Fibroblast of peridontal ligament (primary cell): Measurements from ENCODE around the gene DCDC2B.

Experiments used
- DNase-seq: peaks from one replicate; pipeline ENCODE4 v3.0.0-alpha.2; 2010; ENCODE audit errors: extremely low read depth

DCDC2B gene

DNA sequence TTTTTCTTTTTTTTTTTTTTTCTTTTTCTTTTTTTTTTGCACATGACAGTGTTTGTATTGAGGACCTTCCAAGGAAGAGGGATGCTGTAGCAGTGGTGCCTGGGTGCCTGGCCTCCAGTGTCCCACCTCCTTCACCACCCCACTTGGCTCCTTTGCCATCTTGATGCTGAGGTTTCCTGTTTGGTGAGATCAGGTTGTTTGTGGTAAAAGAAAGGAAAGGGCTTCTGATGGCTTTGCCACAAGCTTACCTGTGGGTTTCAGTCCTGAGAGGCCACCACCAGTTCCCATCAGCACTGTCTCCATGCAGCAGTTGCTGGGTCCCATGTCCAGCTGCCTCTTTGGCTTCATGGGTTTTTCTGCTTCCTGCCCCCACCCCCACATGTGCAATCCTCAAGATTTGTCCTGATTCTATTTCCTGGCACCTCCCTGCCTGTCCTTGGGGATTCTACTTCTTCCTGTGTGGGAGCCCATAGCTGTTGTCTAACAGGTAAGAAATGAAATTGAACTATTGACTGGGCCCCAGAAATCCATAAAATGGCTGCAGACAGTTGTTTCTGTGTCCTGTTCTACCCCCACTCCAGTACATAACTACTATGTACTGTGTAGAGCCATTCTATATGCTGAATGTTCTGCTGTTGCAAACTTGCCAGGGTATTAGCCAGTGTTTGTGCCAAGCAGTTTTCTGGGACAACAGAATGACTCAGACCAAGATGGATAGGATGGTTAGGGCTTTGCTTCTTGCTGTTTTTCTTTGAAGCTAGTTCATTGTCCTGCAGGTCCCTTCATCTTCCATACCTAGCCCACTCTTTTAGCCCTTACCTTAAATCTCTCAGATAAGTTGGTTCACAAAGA lies 12.7 kb upstream of the DCDC2B start:
- DNase-seq, result peak; percentile 28

DNA sequence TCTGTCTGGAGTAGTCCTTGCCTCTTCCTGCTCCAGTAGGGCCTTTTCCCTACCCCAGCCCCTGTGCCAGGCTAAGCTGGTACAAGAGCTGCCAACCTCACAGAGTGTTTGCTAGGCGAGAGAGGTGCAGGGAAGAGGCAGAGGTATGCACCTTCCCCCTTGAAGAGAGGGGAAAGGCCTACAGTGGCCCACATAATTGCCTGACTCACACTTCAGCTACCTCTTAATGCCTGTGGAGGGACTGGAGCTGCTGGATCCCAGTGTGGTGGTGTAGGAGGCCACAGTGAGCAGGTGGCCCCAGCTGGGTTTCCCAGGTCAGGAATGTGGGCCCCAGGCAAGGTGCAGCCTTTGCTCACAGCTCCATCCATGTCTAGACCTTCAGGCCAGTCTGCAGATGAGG lies 11.8 kb upstream of the DCDC2B start:
- no peak for DNase-seq

DNA sequence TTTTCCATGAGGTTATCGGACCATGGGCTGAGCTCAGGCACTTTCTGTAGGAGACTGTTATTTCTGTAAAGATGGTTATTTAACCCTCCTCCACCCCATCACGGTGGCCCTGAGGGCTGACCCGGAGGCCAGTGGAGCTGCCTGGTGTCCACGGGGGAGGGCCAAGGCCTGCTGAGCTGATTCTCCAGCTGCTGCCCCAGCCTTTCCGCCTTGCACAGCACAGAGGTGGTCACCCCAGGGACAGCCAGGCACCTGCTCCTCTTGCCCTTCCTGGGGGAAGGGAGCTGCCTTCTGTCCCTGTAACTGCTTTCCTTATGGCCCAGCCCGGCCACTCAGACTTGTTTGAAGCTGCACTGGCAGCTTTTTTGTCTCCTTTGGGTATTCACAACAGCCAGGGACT lies 11.1 kb upstream of the DCDC2B start:
- DNase-seq, result no peak

DNA sequence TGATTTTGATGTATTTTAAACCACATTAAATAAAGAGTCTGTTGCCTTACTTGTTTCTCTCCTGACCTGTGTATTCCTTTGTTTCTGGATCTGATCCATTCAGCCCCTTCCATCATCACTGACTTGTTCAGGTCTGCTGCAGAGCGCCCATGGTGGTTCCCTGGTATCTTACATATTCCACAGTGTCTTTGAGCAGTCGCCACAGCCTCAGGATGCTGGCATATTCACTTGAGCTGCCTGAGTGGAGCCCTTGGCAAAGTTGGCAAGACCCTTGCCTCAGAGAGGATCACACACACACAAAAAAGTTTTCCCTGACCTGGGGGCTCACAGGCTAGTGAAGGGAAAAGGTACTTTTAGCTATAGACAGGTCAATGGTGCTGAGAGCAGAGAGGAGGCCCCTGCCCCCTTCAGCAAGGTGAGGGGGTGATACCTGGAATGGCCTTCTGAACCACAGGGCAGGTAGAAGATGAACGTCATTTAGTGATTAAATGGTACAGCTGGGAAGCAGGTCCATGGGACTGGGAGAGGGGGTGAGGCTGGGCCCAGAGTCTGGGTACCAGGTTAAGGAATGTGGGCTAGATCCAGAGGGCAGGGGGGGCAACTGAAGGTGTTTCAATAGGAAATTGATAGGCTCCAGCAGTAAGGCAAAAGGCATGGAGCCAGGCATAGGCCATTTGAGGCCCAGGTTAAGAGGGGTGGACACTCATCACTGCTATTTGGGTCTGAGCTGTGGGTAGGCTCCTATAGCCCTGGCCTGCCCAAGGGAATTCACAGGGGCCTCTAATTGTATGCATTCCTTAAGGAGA lies 10.4 kb upstream of the DCDC2B start:
- no peak for DNase-seq

DNA sequence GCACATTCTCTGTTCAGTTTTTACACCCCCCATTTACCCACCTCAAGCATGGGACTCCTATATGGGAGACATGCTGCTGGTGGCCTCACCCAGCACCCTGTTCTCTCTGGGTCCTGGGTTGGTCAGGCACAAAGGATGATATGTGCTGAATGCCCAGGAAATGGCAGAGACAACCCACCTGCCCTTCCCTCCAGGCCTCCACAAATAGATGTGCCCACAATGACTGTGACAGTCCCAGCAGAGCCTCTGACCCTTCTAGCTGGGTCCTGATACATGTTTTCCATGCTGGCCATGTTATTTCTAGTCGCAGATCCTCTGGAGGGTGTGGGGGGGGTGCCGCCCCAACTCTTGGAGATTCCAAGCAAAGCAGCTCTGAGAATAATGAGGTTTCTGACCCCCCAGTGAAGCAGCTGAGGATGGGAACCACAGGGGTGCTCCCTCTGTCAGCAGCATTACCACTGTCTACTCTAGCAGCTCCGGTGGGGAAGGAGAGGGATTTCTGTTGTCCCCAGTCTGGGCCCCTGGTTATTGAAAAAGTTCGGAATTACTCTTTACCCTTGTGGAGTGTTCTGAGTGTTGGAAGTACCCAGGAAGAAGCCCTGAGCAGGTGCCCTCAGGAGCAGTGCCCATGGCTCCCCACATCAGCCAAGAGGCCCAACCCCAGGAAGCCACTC lies 9.7 kb upstream of the DCDC2B start:
- DNase-seq, result no peak

DNA sequence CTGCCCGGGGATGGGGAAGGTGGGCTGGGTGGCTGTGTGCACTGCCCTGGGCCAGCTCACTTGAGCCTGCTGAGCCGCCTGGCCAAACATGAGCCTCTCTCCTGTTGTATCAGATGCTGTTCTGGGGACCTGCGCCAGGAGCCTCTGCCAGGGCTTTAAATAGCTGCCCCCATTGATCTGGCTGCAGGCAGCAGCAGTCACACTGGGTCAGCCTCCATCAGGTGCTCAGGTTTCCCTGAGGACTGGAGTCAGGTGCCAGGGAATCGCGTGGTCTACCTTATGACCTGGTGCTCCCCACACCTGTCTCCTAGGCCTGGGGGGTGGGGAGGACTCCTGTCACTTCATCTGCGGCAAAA lies 9.2 kb upstream of the DCDC2B start:
- DNase-seq, result peak; percentile 32

DNA sequence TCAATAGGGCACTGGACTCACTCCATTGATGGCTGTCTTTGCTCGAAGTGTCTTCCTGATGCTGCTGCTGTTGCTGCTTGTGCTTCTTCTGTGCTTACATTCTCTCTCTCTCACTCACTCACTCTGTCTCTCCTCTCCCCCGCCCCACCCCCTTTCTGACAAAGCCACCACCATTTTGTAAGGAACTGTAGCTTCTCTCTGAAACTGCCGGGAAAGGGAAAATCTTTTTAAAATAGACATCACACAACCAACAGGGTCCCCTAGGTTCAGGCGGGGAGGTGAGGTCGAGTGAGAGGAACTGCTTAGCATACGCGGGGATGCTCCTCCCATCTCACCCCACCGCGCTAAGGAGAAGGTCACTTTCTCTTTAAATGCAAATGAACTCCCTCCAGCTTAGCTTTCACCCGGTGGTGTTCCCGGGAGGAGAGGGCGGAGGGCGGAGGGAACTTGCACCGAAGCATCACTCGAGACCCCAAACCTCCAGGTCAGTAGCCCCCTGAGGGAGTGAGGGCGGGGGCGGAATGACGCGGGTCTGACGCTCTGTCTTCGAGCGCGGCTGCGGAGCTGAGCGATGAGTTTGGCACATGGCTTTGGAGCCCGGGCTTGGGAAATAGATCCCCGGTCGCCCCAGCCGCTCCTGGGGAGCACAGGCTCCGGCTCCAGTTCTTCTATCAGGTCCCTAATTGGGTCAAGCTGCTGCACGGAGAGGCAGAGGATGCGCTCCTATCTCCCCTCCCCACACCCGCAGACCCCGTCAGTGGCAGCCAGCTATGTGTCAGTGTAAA lies 8.5 kb upstream of the DCDC2B start, which contains the start of gene CCDC28B:
TSS of gene CCDC28B (plus strand) at position 370 of the 785 bp plus-strand sequence. CDS start 1,341 bp downstream, outside the sequence.
- peak; percentile 75 for DNase-seq

DNA sequence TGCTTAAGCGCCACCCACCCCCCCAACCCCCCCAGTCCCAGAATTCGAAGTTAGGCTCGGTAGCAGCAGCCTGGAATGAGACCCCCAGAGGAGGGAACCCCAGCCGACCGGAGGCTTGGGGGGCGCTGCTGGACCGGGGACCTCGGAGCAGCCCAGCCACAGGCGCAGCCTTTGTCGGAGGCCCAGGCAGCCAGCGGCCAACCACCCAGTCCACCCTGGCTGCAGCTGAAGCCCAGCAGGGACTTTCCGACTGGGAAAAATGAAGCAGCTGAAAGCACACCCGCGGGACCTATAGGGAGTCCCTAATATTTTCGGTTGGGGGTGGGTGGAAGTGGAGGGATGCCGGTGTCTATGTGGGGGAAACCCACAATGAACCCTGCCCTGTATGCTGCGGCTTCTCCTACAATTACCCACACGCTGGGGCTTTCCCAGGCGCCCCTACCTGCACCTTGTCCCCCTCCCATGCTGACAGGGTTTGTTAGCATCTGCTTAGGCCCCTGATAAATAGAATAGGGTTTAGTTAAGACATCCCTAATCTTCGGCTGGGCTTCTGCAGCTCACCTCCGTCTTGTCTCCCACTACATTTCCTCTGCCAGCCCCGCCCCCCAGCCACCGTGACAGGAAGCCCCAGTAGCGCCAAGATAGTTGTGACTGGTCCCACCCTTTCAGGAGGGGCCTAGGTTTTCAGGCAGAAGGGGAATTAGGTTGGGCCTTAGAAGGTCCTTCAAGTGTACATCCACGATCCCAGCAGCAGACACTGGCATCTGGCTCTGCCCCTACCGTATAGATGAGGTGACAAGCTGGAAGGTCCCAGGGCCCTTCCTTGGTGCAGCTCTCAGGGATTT lies 7.7 kb upstream of the DCDC2B start:
- peak; percentile 50 for DNase-seq

DNA sequence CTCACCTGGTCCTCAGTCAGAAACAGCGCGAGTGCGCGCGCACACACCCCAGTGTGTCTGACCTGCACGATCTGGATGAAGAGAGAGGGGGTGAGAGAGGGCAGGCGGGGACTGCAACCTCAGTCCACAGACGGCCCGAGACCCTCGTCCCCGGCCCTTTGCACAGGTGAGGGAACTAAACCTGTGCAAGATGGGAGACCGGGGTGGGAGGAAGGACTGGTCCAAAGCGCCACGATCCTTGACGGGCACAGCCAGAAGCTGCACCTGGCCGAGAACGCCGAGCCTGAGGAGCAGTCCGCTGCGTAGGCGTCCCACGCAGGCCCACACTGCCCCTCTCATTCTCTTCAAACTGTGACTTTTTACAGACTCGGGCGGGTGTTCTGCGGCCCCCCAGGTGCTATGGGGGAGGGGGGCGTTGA lies 3.9 kb upstream of the DCDC2B start:
- no peak for DNase-seq

DNA sequence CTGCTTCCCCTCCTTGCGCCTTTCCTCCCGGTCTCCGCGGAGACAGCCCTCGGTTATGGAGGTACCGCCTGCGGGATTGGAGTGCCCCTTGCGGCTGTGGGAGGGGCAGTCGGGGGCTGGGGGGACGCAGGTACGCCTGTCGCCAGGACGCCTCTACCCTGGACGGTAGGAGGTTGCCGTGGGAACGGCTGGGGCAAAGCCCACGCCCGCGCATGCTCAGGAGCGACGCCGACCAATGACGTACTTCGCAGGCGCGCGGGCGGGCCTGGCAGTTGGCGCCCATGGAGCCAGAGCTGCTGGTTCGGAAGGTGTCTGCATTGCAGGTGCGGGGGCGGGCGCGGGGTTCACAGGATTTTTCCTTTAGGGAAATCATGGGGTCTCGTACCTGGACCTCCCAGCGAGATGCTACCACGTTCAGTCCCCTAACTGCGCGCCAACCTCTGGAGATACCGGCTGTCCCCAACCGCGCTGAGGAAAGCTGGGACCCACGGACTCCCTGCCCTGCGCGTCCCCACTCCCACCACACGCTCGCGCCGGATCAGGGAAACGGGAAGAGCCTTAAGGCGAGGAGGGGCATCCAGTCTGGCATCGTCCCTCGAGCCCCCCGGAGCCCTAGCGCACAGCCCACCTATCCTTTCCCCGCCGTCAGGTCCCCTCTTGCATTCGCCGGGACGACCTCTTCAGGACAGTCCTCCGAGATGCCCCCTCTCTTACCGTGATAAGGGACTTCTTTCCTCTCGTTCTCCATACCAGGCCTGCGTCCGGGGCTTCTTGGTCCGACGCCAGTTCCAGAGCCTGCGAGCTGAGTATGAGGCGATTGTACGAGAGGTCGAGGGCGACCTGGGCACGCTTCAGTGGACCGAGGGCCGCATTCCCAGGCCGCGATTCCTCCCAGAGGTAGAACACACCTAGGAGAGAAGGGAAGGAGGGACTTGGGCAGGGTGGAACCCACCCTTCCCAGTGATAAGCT lies 3.2 kb upstream of the DCDC2B start, which contains the start of gene IQCC:
TSS of gene IQCC (plus strand) at position 271 of the 970 bp plus-strand sequence. CDS start at position 282, 11 bp downstream.
- DNase-seq, result peak; percentile 71

DNA sequence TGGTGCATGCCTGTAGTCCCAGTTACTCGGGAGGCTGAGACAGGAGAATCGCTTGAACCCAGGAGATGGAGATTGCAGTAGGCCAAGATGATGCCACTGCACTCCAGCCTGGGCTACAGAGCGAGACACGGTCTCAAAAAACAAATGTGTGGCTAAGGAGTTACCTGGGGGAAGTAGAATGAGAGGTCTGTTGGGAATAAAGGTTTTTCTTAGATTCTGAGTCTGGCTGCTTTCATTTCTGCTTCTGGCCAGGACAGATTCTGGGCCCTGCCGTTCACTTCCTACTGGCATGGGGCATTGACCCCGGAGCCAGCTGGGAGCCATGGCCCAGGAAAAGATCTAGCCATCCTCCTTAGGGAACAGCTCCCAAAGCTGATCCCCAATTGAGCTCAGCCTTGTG lies 420 bp upstream of the DCDC2B start:
- no peak for DNase-seq

DNA sequence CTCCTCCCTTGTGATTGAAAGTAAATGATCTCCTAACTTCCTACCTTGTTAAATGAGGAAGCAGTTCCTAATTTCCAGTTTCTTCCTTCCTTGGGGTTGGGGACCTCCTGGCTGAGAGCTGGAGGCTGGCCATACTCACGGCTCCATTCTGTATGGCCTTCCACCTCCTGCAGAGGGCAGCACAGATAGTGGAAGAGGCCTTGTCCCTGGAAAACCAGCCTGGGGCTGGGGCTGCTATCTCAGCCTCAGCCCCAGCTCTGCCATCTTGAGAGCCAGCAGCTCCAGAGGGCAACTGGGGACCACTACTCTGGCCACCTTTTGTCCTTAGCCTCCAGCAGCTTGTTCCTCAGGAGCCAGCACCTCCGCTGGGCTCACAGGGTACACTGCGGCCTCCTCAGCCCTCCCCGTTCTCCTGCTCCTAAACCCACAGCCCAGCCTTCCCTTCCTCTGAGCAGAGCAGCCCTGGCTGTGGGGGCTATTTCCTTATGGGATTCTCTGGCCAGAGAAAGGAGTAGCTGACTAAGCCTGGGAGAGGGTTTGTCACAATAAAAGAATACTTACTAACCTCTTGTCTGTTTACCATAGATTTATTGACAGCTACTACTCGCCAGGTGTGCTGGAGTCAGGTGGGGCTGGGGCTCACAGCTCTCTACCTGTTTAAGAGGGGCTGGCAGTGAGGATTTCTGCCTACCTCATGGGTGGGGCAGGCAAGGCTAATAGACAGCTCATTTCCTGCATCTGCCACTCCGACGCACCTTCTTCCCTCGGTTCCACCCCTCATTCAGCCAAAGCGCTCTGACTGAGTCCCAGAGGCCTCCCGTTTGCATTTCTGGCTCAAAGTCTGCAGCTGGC lies 7.0 kb downstream of the DCDC2B start:
- DNase-seq, result peak; percentile 65

DNA sequence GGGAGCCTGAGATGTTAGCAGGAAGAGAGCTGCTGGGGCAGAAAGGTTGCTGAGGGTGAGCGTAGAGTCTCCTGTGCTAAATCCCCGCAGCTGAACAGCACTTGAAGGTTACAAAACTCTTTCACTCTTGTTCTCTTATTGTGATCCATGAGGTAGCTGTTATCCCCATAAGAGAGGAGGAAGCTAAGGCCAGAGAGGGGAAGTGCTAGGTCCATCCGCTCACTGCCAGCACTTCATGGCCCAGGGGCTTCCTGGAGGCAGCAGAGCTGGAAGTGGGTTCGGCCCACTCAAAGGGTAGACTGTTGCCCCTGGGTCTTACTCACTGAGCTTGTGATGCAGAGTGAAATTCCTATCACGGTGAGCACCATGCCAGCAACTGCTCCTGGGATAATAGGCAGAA lies 7.7 kb downstream of the DCDC2B start:
- DNase-seq, result no peak

DNA sequence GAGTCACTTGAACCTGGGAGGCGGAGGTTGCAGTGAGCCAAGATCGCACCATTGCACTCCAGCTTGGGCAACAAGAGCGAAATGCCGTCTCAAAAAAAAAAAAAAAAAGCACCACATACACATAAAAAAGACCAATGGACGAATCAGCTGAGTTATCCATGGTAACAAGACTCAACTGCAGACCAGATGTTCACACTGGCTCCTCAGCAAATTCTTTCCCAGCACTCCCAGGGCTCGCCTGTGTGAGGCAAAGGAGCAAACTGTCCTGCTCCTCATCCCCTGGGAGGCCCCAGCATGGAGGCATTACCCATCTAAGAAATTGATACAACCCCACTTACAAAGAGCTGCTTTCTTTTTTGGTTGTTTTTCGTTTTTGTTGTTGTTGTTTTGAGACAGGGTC lies 10.1 kb downstream of the DCDC2B start:
- peak; percentile 37 for DNase-seq

DNA sequence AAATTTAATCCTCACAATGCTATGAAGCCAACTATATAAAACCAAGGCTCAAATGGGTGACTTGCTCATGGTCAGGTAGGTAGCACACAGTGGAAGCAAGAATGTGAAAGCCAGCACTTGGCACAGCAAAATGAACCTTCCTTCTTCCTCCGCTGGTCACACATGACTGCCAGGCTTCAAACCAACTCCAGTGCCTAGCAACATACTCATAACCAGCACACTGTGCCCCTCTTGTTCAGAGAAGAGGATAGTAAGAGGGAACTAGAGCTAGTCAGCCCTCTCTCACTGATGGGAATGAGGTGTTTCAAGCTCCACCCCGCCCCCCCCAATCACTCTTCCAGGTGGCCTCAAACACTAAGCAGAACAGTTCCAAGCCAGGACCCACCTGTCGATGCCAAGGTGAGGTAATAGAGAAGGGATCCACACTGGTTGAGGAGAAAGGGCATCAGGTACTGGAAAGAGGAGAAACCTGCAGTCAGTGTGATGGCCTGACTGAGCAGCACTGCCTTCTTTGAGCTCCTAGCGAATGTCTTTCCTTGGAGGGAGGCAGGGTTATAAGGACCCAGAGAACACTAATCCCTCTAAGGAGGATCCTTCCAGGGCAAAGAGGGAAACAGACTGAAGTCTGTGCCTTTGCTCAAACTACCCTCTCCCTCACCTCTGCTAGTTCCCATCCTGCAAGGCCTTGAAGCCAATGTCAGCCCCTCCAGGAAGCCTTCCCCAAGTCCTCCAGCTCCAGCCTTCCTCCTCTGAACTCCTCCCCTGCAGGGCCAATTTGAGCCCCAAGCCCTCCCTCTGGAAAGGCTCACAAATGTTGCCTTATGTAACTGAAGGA lies 12.1 kb downstream of the DCDC2B start:
- DNase-seq, result no peak

DNA sequence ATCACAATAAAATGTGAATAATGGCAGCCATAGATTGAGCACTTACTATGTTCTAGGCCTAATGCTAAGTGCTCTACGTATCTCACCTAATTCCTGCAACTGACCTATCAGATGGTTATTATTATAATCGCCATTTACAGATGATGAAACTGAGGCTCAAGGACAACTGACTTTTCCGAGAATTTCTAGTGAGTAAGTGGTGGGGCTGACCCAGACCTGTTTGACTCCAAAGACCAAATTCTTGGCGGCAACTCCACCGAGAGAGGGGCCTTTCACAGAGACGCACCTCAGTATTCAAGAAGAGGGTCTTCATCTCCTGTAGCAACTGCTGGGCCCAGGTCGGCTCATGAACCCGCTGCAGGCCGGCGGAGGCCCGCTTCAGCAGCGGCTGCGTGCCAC lies 12.7 kb downstream of the DCDC2B start:
- no peak for DNase-seq

DNA sequence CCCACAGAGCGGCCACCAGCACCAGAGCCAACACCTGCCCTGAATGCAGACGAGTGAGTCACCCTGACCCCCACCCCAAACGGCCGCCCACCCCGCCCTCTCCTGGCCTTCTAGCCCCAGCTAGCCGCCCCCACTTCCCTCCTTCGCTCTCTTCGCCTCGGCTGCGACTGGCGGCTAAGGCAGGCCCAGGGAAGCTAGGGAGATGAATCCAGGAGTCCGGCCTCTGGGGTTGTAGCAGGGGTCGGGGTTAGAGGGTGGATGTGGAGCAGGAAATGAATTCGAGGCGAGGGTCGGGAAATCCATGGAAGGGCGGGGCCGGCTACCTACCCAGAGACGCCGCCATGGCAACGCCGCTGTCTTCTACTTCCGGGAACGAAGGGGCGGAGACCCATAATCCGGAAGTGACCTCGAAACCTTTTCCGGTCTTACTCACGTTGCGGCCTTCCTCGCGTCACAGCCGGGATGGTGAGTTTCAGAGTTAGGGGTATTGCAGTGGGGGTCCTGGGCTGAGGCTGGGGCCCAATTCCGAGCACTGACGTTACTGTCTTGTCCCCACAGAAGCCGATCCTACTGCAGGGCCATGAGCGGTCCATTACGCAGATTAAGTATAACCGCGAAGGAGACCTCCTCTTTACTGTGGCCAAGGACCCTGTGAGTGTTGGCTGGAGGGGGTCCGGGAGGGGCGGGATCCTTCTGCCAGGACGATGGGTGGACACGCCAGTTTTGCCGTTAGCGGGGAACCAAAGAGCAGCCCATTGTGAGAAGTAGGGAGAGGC lies 13.3 kb downstream of the DCDC2B start, which contains the start of the genes EIF3I and TMEM234:
TSS of gene EIF3I (plus strand) at position 428 of the 776 bp plus-strand sequence. CDS start at position 463, 35 bp downstream.
TSS of gene TMEM234 (minus strand) at position 374 of the 776 bp plus-strand sequence. CDS start at position 343, 31 bp downstream.
- DNase-seq, result peak; percentile 91
